NB4 (cell line): ENCODE results near the gene HLA-DPA1.

Experiments
- DNase-seq: peaks from one replicate; pipeline ENCODE4 v3.0.0; 2010; ENCODE audit warnings: low read depth
- H3K4me3 ChIP-seq: one replicate; pipeline ENCODE4 v1.5.1; 2011; ENCODE audit warnings: mild to moderate bottlenecking, low read depth, low read length, moderate library complexity
- MYC ChIP-seq: IDR thresholded peaks from 2 replicates; pipeline ENCODE4 v1.6.1; 2011; ENCODE audit warnings: low read depth, low read length
- POLR2A ChIP-seq: IDR thresholded peaks from 2 replicates; pipeline ENCODE4 v1.6.1; 2011; ENCODE audit warnings: mild to moderate bottlenecking; ENCODE audit not compliant: insufficient read length; ENCODE audit errors: extremely low read depth
- TF ChIP-seq, protein P1 (sequence below): IDR thresholded peaks from 2 replicates; pipeline ENCODE4 v1.6.1; 2011; ENCODE audit warnings: low read depth, low read length
- TF ChIP-seq, protein P2 (sequence below): IDR thresholded peaks from one replicate; pipeline ENCODE4 v1.5.1; 2012; ENCODE audit warnings: low read depth, low read length

The HLA-DPA1 gene

DNA sequence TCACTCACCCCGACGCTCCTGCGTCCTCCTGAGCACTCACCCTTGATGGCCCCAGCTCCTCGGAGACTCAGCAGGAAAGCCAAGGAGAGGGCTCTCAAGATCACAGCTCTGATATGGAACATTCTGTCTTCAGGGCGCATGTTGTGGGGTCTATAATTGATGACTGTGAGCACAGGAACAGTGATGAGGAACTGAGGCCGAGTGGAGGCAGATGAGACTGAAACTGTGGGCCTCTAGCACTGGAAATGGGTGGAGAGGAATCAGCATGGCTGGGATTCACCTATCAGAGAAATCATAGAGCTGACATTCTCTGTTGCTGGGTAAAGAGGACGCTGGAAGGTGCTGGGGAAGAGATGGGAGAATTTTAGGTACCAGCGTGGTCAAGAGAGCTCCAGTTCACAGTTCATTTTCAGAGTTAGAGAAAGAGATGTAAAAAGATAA is at the start of gene HLA-DPA1:
HLA-DPA1 (minus strand) TSS at position 219 of the 441 bp plus-strand sequence.
- H3K4me3 ChIP-seq: no peak within 1 kb of the TSS

DNA sequence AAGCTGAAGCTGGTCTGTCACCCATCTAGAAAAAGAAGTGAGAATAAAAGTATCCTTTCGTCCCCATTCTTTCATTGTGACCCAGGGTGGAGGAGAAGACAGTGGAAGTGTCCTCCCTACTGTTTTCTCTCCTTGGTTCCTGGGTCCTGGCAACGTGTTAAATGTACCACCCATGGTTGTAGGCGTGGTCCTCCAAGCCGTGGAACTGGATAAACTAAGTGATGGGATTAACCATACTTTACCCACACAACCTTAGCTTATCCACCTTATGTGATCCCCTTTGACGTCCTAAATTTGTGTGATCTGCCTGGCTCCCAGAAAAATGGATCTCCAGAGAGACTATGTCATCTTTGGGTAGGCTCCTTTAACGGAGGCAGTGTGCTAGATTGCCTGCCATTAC is 49.7 kb upstream of the HLA-DPA1 start:
- TF ChIP-seq, protein P1, sequence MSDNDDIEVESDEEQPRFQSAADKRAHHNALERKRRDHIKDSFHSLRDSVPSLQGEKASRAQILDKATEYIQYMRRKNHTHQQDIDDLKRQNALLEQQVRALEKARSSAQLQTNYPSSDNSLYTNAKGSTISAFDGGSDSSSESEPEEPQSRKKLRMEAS: no peak
- TF ChIP-seq MYC (no peak), POLR2A (no peak)
- TF ChIP-seq, protein P2, sequence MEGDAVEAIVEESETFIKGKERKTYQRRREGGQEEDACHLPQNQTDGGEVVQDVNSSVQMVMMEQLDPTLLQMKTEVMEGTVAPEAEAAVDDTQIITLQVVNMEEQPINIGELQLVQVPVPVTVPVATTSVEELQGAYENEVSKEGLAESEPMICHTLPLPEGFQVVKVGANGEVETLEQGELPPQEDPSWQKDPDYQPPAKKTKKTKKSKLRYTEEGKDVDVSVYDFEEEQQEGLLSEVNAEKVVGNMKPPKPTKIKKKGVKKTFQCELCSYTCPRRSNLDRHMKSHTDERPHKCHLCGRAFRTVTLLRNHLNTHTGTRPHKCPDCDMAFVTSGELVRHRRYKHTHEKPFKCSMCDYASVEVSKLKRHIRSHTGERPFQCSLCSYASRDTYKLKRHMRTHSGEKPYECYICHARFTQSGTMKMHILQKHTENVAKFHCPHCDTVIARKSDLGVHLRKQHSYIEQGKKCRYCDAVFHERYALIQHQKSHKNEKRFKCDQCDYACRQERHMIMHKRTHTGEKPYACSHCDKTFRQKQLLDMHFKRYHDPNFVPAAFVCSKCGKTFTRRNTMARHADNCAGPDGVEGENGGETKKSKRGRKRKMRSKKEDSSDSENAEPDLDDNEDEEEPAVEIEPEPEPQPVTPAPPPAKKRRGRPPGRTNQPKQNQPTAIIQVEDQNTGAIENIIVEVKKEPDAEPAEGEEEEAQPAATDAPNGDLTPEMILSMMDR: no peak

More for the DNA sequence above, at the start of gene HLA-DPA1:
- DNase-seq: peak; percentile 32
- TF ChIP-seq, protein P2: no peak
- no peak for TF ChIP-seq POLR2A
- no peak for TF ChIP-seq MYC
- TF ChIP-seq, protein P1: no peak

DNA sequence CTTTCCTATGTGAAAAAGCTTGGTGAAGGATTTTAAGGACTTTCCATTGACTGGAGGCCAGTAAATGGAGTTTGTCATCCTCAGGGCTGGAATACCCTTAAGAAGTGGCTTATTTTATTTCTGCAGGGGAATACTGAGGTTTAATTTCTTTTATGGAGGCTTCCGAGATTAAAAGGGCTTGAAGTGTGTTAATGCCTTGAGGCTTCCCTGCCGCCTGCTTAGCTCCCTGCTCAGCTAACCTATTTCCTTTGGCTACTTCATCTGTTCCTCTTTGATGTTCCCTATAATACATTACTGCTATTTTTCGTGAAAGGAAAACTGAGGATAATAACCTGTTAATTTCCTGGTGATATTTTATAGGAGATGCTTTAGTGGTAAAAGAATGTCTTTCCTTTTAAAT is 46.6 kb upstream of the HLA-DPA1 start:
- no peak for DNase-seq
- H3K4me3 ChIP-seq: no peak overlapping the region
- TF ChIP-seq, protein P1: no peak
- TF ChIP-seq POLR2A: no peak
- TF ChIP-seq, protein P2: no peak
- no peak for TF ChIP-seq MYC

More for the DNA sequence above, 49.7 kb upstream of the HLA-DPA1 start:
- H3K4me3 ChIP-seq: no peak overlapping the region
- DNase-seq: no peak

DNA sequence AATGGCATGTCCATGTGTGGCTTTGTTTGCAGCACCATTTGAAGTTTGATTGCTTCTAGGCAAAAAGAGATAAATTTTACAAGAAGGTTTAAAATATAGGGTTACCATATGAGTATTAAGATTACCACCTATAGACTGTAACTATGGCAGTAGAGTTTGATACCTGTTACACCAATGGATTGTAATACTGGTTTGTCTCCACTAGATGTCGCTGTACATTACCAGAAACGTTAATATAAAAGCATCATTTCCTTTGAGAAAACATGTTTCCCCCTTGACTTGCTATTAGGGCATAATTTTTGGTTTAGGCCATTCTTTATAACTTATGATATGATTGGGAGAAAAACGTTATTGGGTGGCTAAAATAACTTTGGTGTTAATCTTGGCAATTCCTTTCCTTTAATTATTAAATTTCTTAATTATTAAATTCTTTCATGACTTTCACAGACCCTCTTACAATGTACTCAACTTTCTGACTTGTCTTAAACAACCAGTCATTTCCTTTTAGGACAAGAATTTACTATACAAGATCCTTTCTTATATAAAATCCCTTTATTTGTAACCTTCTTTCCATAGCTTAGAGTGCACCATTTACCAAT is 45.2 kb upstream of the HLA-DPA1 start:
- no peak overlapping the region for H3K4me3 ChIP-seq
- TF ChIP-seq MYC: no peak
- TF ChIP-seq, protein P2: peak; percentile 48
- DNase-seq: peak; percentile 65

DNA sequence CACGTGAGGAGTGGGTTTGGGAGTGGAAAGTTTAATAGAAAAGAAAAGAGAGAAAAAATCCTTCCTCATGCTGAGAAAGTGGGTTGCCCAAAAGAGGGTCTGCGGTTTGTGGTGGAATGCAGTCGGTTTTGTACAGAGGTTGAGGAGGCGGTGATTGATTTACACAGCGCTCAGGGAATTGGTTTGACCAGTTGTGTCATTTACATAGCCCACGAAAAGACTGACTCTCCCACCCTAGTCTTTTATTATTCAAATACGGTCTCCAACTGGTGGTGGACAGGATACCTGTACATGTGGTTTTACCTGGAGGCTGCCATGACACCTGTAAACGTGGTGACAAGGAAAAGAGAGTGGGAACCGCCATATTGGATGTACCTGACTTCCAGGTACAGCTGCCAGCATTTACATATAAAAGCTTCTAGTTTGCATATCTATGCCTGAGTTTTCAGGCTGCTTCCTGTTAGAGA is 44.4 kb upstream of the HLA-DPA1 start:
- DNase-seq: peak; percentile 30
- H3K4me3 ChIP-seq: no peak overlapping the region
- TF ChIP-seq MYC: no peak
- TF ChIP-seq, protein P2: no peak
- TF ChIP-seq, protein P1: no peak
- TF ChIP-seq POLR2A: no peak
